NCI-H1105 (cell line): ENCODE results near the gene CDH13.

ENCODE experiments used
- DNase-seq: peaks from one replicate; lab custom pipeline; 2025; lab: John Stamatoyannopoulos, UW

The CDH13 gene

GRCh38 chr16:82628711-82629110 is 1.9 kb downstream of the CDH13 start:
- no peak for DNase-seq

GRCh38 chr16:82629441-82630027 is 2.8 kb downstream of the CDH13 start:
- DNase-seq = no peak

- no peak for DNase-seq
These were observed 3.5 kb downstream of the CDH13 start for GRCh38 chr16:82630219-82630618.

- no peak for DNase-seq
These were observed 3.9 kb downstream of the CDH13 start for GRCh38 chr16:82630688-82631087.

- no peak for DNase-seq
These were observed 5.2 kb downstream of the CDH13 start for GRCh38 chr16:82631701-82632685.

GRCh38 chr16:82633964-82634600 is 7.3 kb downstream of the CDH13 start:
- DNase-seq = peak; percentile 78

DNA sequence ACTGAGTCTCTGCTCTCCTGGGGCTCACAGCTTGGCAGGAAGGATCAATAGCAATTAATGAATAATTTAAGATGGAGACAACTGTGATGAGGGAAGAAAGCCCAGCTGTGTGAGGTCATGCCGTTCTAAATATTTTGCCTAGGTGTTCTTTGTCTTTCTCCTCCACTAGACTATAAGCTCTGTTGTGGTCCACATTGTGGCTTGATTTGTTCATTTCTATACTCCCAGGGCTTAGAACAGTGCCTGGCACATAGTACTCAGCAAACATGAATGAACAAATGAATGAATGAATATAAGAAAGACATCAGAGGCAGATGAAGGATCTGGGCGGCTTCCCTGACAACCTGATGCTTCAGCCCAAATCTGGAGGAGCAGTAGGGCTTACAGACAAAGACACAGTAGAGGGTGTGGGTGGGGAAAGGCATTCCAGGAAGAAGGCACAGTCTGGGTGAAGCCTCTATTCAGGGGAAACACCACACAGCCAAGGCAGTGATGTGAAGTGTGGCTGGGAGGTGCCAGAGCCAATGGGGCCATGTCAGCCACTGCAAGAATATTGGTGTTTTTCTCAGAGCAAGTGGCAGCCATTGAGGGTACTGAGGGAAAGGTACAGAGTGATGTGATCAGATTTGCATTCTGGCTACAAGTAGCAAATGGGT is 8.3 kb downstream of the CDH13 start:
- no peak for DNase-seq

GRCh38 chr16:82636485-82636884 is 9.7 kb downstream of the CDH13 start:
- no peak for DNase-seq

GRCh38 chr16:82636958-82637357 is 10.2 kb downstream of the CDH13 start:
- DNase-seq = no peak

DNA sequence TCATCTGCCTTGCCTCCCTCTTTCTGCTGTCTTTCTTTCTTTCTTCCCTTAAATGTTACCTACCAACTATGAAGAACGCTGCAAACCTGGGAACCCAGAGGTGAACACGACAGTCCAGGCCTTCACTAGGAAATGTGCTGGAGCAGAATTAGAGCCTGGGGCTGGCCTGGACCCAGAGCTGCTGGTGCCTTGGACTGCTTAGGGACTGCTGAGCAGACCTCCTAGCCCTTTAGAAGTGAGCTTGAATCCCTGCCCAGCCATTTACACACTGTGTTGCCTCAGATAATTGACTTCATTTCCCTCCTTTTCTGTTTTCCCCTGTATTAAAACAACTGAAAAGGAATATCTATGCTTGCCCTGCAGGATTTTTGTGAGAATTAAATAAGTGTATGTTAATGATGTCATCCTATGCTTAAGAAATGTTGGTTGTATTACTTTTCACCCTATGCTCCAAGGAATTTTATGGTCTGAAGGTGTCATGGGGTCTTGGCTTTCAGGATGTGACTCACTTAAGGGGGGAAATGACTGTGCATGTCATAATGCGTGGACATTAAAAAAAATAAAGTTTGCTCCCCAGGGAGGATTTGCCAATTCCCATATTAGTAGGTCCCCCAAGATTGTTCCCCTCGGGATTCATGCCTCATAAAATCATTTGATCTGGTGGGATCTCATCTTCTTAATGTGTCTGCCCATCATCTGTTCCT is 11.5 kb downstream of the CDH13 start:
- no peak for DNase-seq

DNA sequence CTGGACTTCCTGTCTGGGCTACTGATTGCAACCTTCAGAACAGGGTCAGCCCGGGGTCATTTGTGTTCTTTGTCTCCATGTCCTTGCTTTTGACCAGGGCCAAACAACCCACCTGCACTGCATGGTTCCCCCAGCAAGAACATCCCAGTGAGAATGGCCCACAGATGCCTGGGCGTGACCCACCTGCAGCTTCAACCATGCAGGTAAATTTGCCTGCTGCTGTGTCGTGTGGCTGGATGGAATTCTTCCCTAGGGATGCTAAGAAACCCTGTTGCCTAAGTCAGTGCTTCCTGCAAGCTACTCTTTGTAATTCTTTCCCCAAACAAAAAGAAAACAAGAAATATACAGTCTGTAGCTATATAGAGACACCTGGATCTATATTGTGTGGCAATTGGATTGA is 12.5 kb downstream of the CDH13 start:
- DNase-seq = no peak

DNA sequence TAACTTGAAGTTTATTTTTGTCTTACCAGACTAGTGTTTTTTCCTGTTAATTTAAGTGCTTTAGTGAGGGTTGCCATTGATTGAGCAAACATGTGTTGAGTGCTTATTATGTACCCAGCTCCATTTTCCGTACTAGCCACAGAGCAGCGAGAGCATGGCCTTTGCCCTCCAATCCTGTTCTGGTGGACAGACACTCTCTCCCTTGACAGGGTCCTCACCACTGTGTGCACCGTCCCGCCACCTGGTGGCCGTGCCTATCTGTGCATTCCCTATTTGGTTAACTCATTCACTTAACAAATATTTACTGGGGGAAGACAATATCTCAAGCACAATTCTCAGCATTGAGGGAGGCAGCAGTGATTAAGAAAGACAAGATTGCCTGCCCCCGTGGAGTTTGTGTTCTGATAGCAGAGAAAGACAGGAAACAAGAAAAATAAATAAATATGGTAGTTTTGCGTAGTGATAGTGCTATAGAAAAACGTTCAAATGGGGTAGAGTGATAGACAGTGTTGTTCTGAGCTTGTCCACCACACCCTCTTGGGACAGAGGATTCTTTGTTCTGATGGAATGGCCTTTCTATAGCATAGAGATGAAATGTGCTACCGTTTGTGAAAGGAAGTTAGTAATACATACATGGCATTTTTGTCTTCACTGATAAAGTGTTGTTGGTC is 13.0 kb downstream of the CDH13 start:
- DNase-seq = no peak

DNA sequence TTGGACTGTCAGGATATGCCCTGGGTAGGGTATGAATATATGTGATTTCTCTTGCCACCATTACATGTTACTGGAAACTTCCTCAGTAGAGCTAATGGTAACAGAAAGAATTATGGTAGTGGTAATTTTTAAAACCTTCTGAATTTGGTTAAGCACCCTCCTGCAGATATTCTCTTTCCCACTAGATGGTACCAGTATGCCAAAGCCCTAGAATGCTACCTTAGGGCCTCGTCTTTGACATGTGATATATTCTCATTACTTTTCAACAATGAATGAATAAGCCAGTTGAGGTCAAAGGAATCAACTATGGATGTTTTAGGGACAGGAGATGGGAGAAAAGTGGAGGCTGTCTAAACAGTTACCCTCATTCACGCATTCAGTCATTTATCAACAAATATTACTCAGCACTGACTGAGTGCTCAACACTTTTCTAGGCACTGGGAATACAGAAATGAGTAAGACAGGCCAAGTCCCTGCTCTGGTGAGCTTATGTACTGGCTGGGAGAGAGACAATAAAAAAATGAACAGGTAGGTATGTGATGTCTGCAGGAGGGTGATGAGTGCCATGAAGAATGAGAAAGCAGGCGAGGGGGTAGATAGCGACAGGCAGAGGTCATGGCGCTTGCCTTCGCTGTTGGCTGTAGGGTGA is 14.7 kb downstream of the CDH13 start:
- no peak for DNase-seq

DNA sequence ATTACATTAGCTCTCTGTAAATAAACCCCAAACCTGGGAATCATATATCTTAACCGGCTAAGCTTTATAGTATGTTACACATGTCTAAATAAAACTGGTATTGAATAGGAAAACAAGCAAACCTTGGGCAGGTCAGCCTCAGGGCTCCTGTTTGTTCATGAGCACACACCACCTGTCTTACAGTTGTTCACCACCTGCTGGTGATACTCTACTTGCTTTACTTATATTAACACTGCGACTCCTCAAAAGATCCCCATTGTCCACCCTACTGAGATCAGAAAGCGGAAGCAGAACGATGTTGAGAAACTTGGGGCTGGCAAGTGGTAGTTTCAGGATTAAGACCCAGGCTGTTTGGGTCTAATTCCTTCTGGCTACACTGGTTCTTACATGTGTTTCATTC is 16.4 kb downstream of the CDH13 start:
- no peak for DNase-seq

DNA sequence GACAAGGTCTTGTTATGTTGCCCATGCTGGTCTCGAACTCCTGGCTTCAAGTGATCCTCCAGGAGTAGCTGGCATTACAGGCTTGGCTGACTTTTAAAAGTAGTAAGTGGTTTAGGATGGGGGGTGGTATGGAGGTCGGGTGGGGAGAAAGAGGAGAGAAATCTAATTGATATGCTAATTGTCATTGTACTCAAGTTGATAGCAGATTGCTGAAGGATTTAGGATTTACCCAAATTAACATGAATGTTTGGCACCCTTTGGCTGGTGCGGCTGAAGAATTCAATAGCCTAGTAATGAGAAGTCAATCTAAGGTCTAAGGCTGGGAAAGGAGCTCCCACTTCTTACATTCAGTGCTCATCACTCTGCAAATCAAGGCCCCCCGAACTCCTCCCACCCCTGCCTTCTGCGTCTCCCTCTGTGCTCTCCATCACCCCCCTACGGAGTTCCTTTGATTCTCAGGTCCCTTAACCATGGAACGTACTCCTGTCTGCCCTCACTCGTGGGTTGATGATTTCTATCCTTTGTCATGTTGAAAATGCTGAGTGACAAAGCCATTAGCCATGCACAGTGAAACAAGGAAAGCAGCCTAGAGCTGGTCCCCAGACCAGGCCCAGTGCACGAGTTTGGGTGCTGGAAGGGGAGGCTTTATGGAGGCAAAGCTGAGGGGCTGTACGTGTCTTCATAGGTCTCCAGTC is 17.3 kb downstream of the CDH13 start:
- no peak for DNase-seq

GRCh38 chr16:82646504-82646903 is 19.7 kb downstream of the CDH13 start:
- no peak for DNase-seq

GRCh38 chr16:82649766-82650165 is 23.0 kb downstream of the CDH13 start:
- DNase-seq = no peak

DNA sequence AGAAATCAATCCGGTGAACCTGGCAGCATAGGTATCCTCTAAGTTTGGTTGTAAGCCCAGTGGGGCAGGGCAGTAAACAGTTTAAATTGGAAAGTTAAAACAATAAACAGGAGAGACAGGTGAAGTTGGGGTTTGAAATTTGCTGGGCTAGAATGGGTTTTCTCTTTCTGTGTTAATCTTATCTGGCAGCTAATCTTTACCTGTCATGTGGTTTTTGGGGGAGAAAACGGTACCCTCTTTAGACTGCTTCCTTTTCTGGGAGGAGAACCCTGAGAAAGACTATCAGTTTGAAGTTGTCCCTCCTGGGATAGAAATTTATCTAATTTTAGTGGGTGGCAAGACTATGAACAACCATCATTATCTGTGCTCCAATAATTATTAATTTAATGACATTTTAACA is 24.0 kb downstream of the CDH13 start:
- no peak for DNase-seq

GRCh38 chr16:82651921-82652601 is 25.3 kb downstream of the CDH13 start:
- DNase-seq = no peak

- no peak for DNase-seq
These were observed 26.1 kb downstream of the CDH13 start for GRCh38 chr16:82652826-82653225.
